ENCODE data around the gene PHF8.

PHF8 gene

GRCh38 chrX:54044126-54044876 lies at the start of gene PHF8:
Gene PHF8, minus strand, starts transcription at chrX:54044473. Its CDS starts 1,745 bp downstream, at chrX:54042728.
- DNase-seq = peak; percentile 94

- no peak for DNase-seq
These were observed 49.3 kb upstream of the PHF8 start for GRCh38 chrX:54093571-54093970.

- DNase-seq = no peak
These were observed 48.9 kb upstream of the PHF8 start for GRCh38 chrX:54093159-54093558.

- no peak for DNase-seq
These were observed 46.6 kb upstream of the PHF8 start for GRCh38 chrX:54090880-54091279.

GRCh38 chrX:54089191-54089590 lies 44.9 kb upstream of the PHF8 start:
- DNase-seq = no peak

- no peak for DNase-seq
These were observed 43.4 kb upstream of the PHF8 start for GRCh38 chrX:54087661-54088060.

- no peak for DNase-seq
These were observed 41.4 kb upstream of the PHF8 start for GRCh38 chrX:54085666-54086065.

- no peak for DNase-seq
These were observed 32.6 kb upstream of the PHF8 start for GRCh38 chrX:54076903-54077302.

GRCh38 chrX:54074826-54075225 lies 30.6 kb upstream of the PHF8 start:
- DNase-seq = no peak

GRCh38 chrX:54067766-54068165 lies 23.5 kb upstream of the PHF8 start:
- DNase-seq = no peak

GRCh38 chrX:54066841-54067240 lies 22.6 kb upstream of the PHF8 start:
- DNase-seq = no peak

- no peak for DNase-seq
These were observed 20.3 kb upstream of the PHF8 start for GRCh38 chrX:54064564-54064963.

- DNase-seq = no peak
These were observed 19.1 kb upstream of the PHF8 start for GRCh38 chrX:54063361-54063760.

GRCh38 chrX:54049801-54050200 lies 5.5 kb upstream of the PHF8 start:
- DNase-seq = no peak

- DNase-seq = no peak
These were observed 4.1 kb upstream of the PHF8 start for GRCh38 chrX:54048412-54048811.

- no peak for DNase-seq
These were observed 1.4 kb upstream of the PHF8 start for GRCh38 chrX:54045563-54046228.

- no peak for DNase-seq
These were observed 635 bp upstream of the PHF8 start for GRCh38 chrX:54044877-54045338.

GRCh38 chrX:54043541-54044125 lies 640 bp downstream of the PHF8 start:
- DNase-seq = peak; percentile 35

GRCh38 chrX:54043056-54043455 lies 1.2 kb downstream of the PHF8 start:
- DNase-seq = no peak

GRCh38 chrX:54042609-54043021 lies 1.7 kb downstream of the PHF8 start:
- peak; percentile 42 for DNase-seq

GRCh38 chrX:54030329-54030728 lies 13.9 kb downstream of the PHF8 start:
- DNase-seq = no peak

GRCh38 chrX:54029529-54030143 lies 14.6 kb downstream of the PHF8 start:
- DNase-seq = no peak

GRCh38 chrX:54024350-54024749 lies 19.9 kb downstream of the PHF8 start:
- DNase-seq = no peak
